NCI-H1417 (cell line): ENCODE measurements around the gene CACNA1A.

ENCODE experiments used
- DNase-seq, 3 experiments: peaks; one replicate each; lab custom pipeline; 2025; lab: John Stamatoyannopoulos, UW

CACNA1A gene

DNA sequence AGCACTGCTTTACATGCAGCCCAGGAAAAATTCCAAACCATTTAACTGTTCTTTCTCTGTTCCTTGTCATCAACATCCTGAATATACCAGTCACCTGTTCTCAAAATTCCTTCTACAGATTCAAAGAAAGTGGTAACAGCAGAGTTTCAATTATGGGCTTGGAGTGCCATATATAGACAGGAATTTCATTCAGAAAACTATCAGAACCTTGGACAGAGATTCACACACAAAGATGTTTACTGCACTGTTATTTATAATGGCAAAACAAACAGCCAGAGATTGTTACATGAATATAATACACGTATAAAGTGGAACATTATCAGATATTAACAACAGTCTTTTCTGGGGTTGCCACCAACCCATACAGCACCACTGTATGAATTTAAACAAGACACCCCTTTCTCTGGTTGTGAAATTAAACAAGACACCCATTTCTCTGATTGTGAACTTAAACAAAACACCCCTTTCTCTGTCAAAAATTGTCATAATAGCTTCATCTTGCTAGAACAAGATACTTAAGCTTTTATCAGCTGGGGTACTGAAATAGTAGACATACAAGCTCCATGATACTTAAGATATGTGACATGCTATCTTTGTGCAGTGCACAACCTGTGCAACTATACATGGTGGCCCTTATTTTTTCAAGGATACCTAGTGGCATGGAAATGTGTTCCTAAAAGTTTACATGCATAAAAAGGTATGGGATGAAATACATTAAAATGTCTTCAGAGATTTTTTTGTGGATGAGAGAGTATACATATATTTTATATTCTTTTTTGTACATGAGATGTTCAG, 12.6 kb downstream of the CACNA1A start:
- DNase-seq, result no peak

DNA sequence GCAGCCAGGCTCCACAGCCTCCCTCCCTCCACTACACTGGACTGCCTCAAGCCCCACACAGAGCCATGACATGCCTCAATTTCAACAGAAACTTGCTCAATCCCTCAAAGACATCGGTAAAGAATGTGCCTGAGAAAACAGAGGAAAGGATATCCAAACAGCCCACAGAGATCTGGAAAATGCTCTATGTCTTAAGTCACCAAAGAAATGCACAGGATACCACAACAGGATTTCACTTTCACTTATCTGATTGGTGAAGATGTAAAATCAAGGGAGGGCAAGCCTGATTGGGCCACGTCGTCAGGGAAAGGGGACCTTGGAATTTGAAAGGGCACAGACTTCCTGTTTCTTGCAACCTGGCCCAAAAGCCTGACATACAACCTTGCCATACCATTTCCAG, 14.2 kb downstream of the CACNA1A start:
- no peak for DNase-seq

DNA sequence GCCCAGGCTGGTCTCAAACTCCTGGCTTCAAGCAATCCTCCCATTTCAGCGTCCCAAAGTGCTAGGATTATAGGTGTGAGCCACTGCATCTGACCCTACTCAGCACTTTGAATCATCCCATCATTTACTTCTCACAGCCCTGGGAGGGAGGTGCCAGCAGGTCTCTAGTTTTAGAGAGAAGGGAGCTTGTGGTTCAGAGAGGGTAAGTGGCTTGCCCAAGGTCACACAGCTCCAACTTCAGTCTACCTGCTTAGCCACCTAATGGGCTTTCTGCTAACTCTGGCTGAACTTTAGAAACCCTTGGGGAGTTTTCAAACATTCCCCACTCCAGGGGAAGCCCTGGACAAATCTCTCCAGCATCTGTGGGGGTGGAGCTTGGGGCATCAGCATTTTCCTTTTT, 18.3 kb downstream of the CACNA1A start:
- DNase-seq, result no peak

DNA sequence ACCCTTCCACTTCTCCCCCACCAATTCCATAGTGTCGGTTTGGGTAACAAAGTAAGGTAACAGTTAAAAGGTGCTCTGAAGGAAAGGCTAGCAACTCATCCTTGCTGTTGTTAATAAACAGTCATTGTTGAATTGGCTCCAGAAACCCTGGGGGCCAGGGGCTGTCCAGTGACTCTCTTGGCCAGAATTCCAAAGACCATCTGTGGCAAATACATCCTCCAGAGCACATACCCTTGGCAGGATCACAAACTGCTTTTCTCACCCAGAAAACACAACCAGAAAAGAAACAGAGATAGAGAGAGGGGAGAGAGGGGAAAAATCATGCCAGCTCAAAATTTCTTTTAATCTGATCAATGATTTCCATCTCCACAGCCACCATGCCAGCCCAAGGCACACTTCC, 22.1 kb downstream of the CACNA1A start:
- DNase-seq, result no peak

DNA sequence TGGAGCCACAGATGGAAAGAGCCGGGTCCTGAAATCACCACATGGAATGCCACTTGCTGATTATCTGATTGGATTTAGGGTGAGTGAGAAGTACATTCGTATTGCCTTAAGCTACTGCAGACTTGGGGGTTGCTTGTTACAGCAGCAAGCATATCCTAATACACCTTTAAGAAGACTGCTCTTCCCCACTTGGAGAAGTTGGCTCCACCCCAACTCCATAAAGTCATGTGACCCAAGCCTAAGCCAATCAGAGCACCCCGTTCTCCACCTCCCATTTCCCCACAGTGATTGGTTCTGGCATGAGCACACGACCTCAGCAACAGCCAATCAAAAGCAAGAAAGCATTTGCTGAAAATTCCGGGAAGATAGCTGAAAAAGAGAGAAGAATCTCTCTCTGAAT, 23.1 kb downstream of the CACNA1A start:
- DNase-seq, result no peak

DNA sequence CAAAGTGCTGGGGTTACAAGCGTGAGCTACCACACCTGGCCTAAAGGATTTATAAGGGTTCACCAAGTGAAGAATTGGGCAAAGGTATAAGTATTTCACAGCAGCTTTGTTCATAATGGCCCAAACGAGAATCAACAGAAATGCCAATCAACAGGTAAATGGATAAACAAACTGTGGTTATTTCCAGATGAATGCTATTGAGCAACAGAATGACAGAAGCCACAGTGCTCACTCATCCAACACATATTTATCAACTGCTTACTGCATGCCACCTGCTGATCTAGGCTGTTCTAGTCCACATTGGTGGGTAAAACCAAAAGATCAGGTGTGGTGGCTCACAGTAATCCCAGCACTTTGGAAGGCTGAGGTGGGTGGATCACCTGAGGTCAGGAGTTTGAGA, 27.7 kb downstream of the CACNA1A start:
- no peak for DNase-seq

DNA sequence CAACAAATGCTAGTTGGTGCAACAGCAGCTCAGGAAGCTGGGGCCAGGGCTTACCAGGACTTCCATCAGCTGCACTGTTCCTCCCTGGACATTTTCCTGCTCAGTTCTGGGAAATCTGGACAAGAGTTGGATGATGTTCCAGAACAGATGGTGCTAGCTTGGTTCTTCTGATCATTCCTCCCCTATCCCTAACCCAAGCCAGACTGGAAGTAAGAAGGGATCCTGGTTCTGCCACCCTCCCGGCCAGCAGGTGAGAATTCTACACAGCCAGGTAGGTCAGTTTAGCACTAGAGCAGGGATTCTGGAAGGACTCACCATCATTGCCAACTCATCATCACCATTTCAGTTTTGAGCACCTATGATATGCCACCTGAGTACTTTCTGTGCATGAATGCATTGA, 30.2 kb downstream of the CACNA1A start:
- DNase-seq, result no peak

DNA sequence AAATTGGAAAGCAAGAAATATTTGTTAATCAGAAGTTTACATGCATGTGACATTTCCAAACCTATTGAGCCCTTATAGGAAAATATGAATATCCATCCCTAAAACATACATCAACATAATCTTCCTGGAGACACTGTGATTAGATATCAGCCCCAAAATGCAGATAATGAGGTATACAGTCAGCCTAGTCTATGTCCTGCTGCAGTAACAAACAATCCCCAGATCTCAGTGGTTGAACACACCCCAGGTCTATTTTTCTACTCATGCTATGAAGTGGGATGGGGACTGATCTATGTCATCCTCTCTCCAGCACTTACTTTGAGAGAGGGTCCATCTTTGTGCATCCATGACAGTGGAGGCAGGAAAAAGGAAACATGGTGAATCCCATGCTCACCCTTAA, 31.2 kb downstream of the CACNA1A start:
- DNase-seq, result no peak

DNA sequence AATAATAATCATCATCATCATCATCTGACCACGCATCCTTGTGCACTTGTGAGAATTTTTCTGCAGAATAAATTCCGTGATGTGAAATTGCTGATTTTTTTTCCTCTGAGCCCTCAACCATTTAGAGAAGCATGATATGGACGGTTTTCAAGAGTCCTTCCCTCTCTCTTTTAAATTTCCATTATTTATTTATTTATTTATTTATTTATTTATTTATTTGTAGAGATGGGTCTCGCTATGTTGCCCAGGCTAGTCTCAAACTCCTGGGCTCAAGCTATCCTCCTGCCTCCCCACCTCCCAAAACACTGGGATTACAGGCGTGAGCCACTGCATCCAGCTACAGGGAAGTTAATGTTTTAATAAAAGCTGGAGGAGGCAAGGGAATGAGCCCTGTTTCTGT, 39.6 kb downstream of the CACNA1A start:
- DNase-seq, result no peak

DNA sequence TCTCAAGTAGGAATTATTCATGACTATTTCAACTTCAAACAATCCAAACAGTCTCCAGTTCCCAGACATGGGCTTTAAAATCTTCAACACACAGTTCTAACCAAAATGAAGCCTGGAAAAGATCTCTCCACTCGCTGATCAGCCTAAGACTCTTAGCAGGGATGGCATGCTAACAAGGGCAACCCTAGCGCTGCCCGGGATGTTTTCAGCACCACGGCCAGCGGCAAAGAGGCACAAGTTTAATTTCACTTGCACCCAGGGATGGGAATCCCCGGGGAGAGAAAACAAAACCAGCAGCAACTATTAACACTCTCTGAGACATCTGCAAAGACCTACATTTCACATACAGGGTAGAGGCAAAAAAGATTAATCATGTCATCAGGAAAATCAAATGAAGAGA, 43.0 kb downstream of the CACNA1A start:
- no peak for DNase-seq

DNA sequence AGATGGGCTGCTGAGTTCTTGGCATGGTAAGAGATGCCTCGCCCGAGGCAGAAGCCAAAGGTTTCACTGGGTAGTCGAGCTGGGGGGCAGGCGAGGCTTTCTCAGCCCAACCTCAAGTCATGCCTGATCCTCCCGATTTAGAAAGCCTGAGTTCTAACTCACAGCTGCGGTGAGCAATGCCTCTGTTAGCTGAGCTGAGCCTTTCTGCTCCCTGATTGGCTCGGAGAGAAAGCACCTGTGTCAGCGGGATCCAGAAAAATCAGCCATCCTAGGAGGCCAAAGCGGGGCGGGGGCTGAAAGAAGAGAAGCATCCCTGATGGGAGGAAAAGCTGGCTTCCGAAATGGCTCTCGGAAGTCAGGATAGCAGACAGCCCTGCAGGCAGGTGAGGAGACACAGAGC, 44.7 kb downstream of the CACNA1A start:
- no peak for DNase-seq

DNA sequence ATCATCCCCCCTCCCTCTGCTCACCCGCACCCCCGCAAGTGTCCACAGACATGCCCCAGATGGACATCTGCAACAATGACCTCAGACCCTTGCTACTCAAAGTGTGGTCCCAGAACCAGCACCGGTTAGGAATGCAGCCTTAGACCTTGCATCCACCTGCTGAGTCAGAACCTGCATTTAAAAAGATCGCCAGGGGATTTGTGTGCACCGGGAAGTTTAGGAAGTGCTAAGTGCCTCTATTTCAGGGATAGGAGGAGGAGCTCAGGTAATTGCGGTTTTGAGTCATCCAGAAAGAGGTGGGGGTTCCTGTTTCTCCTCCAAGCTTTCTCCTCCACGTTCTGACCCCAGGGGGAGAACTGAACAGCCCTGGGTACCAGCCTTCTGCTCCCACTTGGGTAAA, 46.2 kb downstream of the CACNA1A start:
- peak in 1 of 3 experiments; percentile 39 for DNase-seq

DNA sequence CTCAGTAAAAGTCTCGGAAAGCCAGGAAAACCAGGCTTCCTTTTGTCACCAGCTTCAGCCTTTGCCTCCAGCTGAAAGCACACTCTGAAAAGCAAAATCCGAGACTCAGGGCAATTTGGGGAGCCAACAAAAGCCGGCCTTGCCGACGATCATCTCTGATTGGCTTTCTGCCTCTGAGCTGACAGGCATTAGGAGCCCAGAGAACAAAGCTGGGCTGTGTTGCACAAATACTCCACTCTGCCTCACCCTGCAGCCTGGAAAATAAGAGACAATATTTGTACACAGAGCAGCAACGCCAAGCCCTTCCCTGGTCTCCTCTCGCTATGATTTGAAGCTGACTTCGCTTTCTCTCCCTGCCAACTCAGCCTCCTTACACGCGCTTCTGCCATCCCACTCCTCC, 46.9 kb downstream of the CACNA1A start:
- peak in 2 of 3 experiments; percentile 30 to 71 for DNase-seq

DNA sequence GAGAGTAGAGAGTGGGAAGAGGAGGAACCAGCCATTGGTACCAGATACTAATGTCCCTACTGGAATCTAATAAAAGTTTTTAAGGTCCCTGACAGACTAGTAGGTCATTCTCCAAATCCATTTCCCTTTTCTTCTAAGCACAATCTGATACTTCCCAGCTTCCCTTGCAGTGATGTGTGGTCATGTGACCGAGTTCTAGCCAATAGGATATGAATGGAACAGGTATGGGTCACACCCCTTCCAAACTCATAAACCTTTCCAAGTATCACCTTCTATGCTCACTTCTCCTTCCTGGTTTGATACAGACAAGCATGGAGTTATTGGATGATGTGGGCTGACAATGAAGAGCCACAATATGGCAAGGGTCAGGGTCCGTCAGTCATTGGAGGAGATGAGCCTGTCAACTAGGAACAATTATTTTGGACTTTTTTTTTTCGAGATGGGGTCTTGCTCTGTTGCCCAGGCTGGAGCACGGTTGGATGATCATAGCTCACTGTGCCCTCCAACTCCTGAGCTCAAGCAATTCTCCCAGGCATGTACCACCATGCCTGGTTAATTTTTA, 54.8 kb downstream of the CACNA1A start:
- DNase-seq, result no peak

DNA sequence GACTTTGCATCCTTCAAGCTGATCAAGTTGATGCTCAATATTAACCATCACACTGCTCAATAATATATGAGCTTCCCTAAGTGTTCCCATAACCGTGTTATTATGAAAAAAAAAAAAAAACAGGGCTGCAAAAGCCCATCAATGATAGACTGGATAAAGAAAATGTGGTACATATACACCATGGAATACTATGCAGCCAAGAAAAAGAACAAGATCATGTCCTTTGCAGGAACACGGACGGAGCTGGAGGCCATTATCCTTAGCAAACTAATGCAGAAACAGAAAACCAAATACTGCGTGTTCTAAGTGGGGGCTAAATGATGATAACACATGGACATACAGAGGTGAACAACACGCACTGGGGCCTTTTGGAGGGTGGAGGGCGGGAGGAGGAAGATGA, 58.3 kb downstream of the CACNA1A start:
- DNase-seq, result no peak

DNA sequence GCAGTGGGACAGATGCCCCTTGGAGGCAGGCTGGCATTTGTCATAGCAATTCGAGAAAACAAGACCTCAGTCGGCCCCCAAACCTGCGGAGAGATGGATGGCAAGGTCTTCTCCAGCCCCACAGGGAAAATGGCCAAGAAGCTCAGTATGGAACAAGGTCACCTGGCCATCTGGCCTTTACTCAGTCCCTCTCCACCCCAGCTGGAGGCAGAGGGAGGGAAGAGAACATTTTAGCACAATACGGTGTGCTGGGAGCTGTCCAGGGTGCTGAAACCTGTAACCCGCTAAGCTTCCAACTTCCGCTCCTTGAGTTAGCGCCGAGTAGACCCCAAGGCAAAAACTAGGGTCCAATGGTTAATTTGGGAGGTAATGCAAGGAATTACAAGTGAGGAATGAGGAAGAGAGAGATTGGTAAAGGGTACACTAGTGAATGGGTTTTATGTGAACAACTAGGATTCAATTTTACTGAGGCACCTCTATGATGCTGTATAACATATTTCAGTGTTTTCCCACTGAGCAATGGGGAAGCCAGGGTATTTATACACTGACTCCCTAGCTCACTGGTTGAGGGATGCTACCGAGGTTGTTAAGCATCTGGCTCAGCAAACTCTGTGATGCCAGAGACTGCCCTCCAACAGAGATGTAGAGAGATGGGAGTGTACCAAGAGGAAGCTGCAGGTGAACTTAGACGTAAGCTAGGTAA, 64.3 kb downstream of the CACNA1A start:
- no peak for DNase-seq

DNA sequence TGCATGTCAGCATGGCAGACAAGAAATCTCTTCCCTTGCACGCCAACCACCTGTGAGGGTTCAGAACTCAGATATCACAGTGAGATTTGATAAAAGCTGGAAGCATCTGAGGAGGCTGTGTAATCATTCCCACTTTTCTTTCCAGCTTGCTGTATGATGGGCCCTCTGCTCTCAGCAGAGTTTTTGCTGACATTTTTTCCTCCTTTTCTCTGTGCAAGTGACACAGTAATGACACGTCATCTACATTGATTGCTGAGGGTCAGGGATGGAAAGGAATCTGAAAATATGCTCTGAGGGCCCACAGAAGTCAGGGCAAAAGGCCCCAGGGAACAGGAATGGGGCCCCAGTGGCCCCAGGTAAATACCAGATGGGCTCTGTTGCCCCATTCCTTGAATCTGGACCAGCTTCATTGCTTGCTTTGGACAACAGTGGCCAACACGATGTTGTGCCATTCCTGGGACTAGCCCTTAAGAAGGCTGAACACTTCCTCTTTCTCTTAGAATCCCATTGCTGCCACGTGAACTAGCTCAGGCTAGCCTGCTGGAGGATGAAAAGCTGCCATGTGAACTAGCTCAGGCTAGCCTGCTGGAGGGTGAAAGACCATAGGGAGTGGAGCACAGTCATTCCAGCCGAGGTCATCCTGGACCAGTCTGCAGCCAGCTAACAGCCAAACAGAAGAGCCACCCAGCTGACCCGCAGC, 68.2 kb downstream of the CACNA1A start:
- DNase-seq, result no peak

DNA sequence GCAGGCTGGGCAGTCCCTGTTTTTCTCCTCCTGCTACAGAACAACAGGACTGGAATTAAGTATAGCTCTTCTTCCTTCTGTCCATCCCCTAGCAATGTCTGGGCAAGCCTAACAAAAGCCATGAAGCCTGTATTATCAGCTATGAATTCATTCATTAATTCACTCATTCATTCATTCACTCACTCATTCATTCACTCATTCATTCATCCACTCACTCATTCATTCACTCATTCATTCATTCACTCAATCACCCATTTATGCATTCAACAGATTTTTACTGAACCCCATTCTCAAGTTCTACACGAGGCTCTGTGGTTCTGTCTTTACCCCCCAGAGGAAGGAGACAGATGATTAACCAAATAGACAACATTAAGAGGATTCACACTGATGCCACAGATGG, 69.9 kb downstream of the CACNA1A start:
- DNase-seq, result no peak

DNA sequence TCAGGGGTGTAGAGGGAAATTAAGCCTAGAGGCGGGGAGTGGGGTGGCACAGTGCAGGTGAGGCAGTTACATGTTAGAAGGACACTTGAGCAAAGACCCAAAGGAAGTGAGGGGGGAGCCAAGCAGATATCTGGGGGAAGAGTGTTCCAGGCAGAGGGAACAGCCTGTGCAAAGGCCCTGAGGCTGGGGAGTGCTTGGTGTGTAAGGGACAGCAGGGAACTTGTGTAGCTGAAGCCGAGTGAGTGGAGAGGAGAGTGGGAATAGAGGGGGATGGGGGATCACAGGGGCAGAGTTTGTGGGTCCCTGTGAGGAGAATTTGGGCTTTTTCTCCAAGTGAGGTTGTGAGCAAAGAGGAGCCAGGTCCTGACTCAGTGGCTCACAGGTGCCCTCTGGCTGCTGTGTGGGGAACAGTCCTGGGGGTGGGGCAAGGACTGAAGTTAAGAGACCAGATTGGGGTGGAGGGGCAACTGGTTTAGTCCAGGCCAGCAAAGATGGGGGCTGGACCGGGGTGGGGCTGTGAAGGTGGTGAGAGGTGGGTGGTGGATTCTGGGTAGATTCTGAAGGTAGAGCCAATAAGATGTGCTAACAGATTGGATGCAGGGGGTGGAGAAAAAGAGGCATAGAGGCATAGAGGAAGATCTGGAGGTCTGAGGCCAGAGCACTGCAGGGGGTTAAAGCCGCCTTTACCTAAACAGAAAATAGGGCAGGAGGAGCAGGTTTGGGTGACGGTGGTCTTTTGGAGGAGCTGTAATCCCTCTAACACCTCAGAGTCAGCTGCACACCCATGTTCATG, 75.3 kb downstream of the CACNA1A start:
- peak in 2 of 3 experiments; percentile 0 to 31 for DNase-seq

DNA sequence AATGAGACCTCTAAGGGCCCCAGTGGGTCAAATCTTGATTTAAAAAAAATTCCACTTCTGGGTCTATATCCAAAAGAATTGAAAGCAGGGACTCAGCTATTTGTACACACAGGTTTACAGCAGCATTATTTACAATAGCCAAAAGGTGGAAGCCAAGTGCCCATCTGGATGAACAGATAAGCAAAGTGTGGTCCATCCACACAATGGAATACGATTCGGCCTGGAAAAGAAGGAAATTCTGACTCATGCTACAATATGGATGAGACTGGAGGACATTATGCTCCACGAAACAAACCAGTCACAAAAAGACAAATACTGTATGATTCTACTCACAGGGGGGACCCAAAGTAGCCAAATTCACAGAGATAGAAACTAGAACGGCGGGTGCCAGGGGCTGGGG, 76.7 kb downstream of the CACNA1A start:
- DNase-seq, result no peak

DNA sequence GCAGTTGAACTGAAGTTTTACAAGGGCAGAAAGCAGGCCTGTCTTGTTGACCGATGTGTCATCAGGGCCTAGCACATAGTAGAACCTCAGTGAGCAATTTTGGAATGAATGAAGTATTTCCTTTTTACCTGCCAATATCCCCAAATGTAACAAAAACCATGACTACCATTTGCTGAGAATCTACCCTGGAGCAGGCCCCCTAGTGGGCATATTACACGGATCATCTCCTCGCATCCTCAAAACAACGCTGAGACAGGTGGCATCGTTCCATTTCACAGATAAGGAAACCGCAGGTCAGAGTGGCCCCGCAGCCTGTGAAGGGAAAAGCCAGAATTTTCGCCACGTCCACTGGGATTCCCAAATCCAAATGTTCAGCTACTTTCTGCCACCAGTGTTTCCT, 77.9 kb downstream of the CACNA1A start:
- DNase-seq, result peak in 1 of 3 experiments; percentile 12
